Calu3 (cell line): ENCODE data around the gene NCAPG2. TPM values are rescaled to one million over a fixed set of nuclear protein-coding genes. Genes with fewer than 3 reads are reported as not detected.

ENCODE experiments used
- BruUV-seq: library from RNA; stranded (reverse); fragments of 400-500 nt; replicated peaks from 2 replicates; lab custom pipeline; 2021; lab: Mats Ljungman, UMichigan
- CTCF ChIA-PET: fragments of 300-600 bp; sonication (Branson Sonifier 250); formaldehyde crosslinking; loops from one replicate; lab custom pipeline; 2022; ENCODE audit warnings: antibody characterized with exemption; lab: Charles Lee
- DNase-seq: peaks from one replicate; pipeline ENCODE4 v3.0.0; 2022
- H3K27ac Mint-ChIP-seq: one replicate; pipeline ENCODE4 v1.8.0; 2022; ENCODE audit warnings: mixed read lengths; ENCODE audit not compliant: unreplicated experiment
- H3K27me3 Mint-ChIP-seq: one replicate; pipeline ENCODE4 v1.8.0; 2022; ENCODE audit warnings: mixed read lengths; ENCODE audit not compliant: unreplicated experiment
- H3K36me3 Mint-ChIP-seq: one replicate; pipeline ENCODE4 v1.8.0; 2022; ENCODE audit warnings: mild to moderate bottlenecking, moderate library complexity, mixed read lengths; ENCODE audit not compliant: insufficient read depth, unreplicated experiment
- H3K4me1 Mint-ChIP-seq: one replicate; pipeline ENCODE4 v1.8.0; 2022; ENCODE audit warnings: mild to moderate bottlenecking, low read depth, mixed read lengths; ENCODE audit not compliant: unreplicated experiment
- H3K4me3 Mint-ChIP-seq: one replicate; pipeline ENCODE4 v1.8.0; 2022; ENCODE audit warnings: mild to moderate bottlenecking, low read depth, moderate library complexity, mixed read lengths; ENCODE audit not compliant: unreplicated experiment
- H3K9me3 Mint-ChIP-seq: one replicate; pipeline ENCODE4 v1.8.0; 2022; ENCODE audit warnings: low read depth, mixed read lengths; ENCODE audit not compliant: unreplicated experiment
- CTCF ChIP-seq: fragments of 200-600 bp; IDR thresholded peaks from one replicate; pipeline ENCODE4 v1.8.0; 2022; ENCODE audit warnings: antibody characterized with exemption; ENCODE audit not compliant: unreplicated experiment
- intact Hi-C: fragments of 100-400 bp; cut with micrococcal nuclease; formaldehyde crosslinking; loops from one replicate; pipeline ENCODE4 v1.10.0; 2022; ENCODE audit not compliant: unreplicated experiment
- total RNA-seq: library from RNA; stranded (reverse); gene quantifications from 2 replicates; pipeline ENCODE4 v1.2.3, GENCODE V29; 2022

NCAPG2 gene
- total RNA-seq, 1 experiment from 2014 or later, result 81.7 TPM

GRCh38 chr7:158620839-158621441, 83.7 kb downstream of the NCAPG2 start:
- Mint-ChIP-seq H3K4me1 (no peaks in the 10 kb centered on the region), H3K27ac (no peak overlapping the region), H3K9me3 (no peaks in the 10 kb centered on the region), H3K36me3 (peaks cover 4% of the 10 kb centered on the region), H3K4me3 (no peak overlapping the region), H3K27me3 (no peaks in the 10 kb centered on the region)
- no peak for DNase-seq
- TF ChIP-seq CTCF, result no peak
- intact Hi-C loops, result no loop called here
- CTCF ChIA-PET, result interaction anchor here (0.7 kb wide), 1 partner anchor 89 kb away, joined by 3 read pairs; no protein-coding TSS in a partner anchor
- BruUV-seq, result no TSS peak

- no peaks in the 10 kb centered on the region for H3K4me1 Mint-ChIP-seq
- CTCF ChIA-PET, result no interaction called here
- peaks cover 4% of the 10 kb centered on the region for H3K36me3 Mint-ChIP-seq
- BruUV-seq, result no TSS peak
- H3K27ac Mint-ChIP-seq, result no peak overlapping the region
- TF ChIP-seq CTCF, result no peak
- H3K9me3 Mint-ChIP-seq, result no peaks in the 10 kb centered on the region
- DNase-seq, result no peak
- H3K4me3 Mint-ChIP-seq, result no peak overlapping the region
- no peaks in the 10 kb centered on the region for H3K27me3 Mint-ChIP-seq
- intact Hi-C loops, result no loop called here
These were observed 84.2 kb downstream of the NCAPG2 start for GRCh38 chr7:158620418-158620817.

GRCh38 chr7:158618745-158619140, 85.9 kb downstream of the NCAPG2 start:
- no peak overlapping the region for H3K27ac Mint-ChIP-seq
- intact Hi-C loops, result no loop called here
- no peak for TF ChIP-seq CTCF

GRCh38 chr7:158617737-158618128, 86.9 kb downstream of the NCAPG2 start:
- Mint-ChIP-seq H3K9me3 (no peaks in the 10 kb centered on the region), H3K27ac (no peak overlapping the region), H3K36me3 (no peaks in the 10 kb centered on the region), H3K27me3 (no peaks in the 10 kb centered on the region), H3K4me3 (no peak overlapping the region), H3K4me1 (no peaks in the 10 kb centered on the region)
- DNase-seq, result no peak
- intact Hi-C loops, result no loop called here
- CTCF ChIA-PET, result interaction anchor here (0.6 kb wide), 1 partner anchor 1033 kb away, joined by 3 read pairs; no protein-coding TSS in a partner anchor
- BruUV-seq, result no TSS peak
- TF ChIP-seq CTCF, result no peak

More at GRCh38 chr7:158618745-158619140, 85.9 kb downstream of the NCAPG2 start:
- no peaks in the 10 kb centered on the region for H3K9me3 Mint-ChIP-seq
- H3K27me3 Mint-ChIP-seq, result no peaks in the 10 kb centered on the region
- CTCF ChIA-PET, result no interaction called here
- H3K36me3 Mint-ChIP-seq, result peaks cover 3% of the 10 kb centered on the region
- no peaks in the 10 kb centered on the region for H3K4me1 Mint-ChIP-seq
- BruUV-seq, result no TSS peak
- H3K4me3 Mint-ChIP-seq, result no peak overlapping the region
- no peak for DNase-seq
